Activated CD8-positive, alpha-beta memory T cell treated with anti-CD3 and anti-CD28 coated beads, Interleukin-2, amount 50 U/mL, for 1 hour (primary cell): ENCODE data around the gene BRF1.
"Not testable (repeated sequence)": the region's sequence is repeated elsewhere in the genome, so short reads cannot be mapped to it uniquely, and the experiment has no call there.

ENCODE experiments used
- DNase-seq: peaks from one replicate; pipeline ENCODE4 v3.0.0-alpha.2; 2020; ENCODE audit errors: extremely low read depth

The BRF1 gene

GRCh38 chr14:105300542-105301102 is at the start of gene BRF1:
Gene BRF1, minus strand, starts transcription at chr14:105301001. Its CDS starts 372 bp downstream, at chr14:105300629.
- peak; percentile 86 for DNase-seq

- no peak for DNase-seq
Measured at GRCh38 chr14:105349992-105350391, 49.2 kb upstream of the BRF1 start.

- no peak for DNase-seq
Measured at GRCh38 chr14:105348945-105349699, 48.3 kb upstream of the BRF1 start.

- DNase-seq: no peak
Measured at GRCh38 chr14:105348169-105348944, 47.6 kb upstream of the BRF1 start.

- DNase-seq: no peak
Measured at GRCh38 chr14:105347587-105347968, 46.8 kb upstream of the BRF1 start.

- no peak for DNase-seq
Measured at GRCh38 chr14:105346876-105347586, 46.2 kb upstream of the BRF1 start.

- DNase-seq: no peak
Measured at GRCh38 chr14:105346200-105346533, 45.4 kb upstream of the BRF1 start.

- DNase-seq: no peak
Measured at GRCh38 chr14:105343194-105343593, 42.4 kb upstream of the BRF1 start.

GRCh38 chr14:105340821-105341733 is 40.3 kb upstream of the BRF1 start:
- no peak for DNase-seq

GRCh38 chr14:105337966-105338741 is 37.4 kb upstream of the BRF1 start:
- no peak for DNase-seq

- no peak for DNase-seq
Measured at GRCh38 chr14:105337433-105337832, 36.6 kb upstream of the BRF1 start.

- no peak for DNase-seq
Measured at GRCh38 chr14:105336477-105337287, 35.9 kb upstream of the BRF1 start.

GRCh38 chr14:105335735-105336476 is 35.1 kb upstream of the BRF1 start:
- no peak for DNase-seq

- DNase-seq: not testable (repeated sequence)
Measured at GRCh38 chr14:105335231-105335542, 34.4 kb upstream of the BRF1 start.

- no peak for DNase-seq
Measured at GRCh38 chr14:105334383-105335230, 33.8 kb upstream of the BRF1 start.

GRCh38 chr14:105333613-105334364 is 33.0 kb upstream of the BRF1 start:
- no peak for DNase-seq

GRCh38 chr14:105333020-105333490 is 32.3 kb upstream of the BRF1 start:
- DNase-seq: no peak
